NB4 (cell line): ENCODE results near the gene TMEM63A.

Source experiments
- MYC ChIP-seq: IDR thresholded peaks from 2 replicates; pipeline ENCODE4 v1.6.1; 2011; ENCODE audit warnings: low read depth, low read length
- POLR2A ChIP-seq: IDR thresholded peaks from 2 replicates; pipeline ENCODE4 v1.6.1; 2011; ENCODE audit warnings: mild to moderate bottlenecking; ENCODE audit not compliant: insufficient read length; ENCODE audit errors: extremely low read depth
- TF ChIP-seq, protein P1 (sequence below): IDR thresholded peaks from one replicate; pipeline ENCODE4 v1.5.1; 2012; ENCODE audit warnings: low read depth, low read length

DNA sequence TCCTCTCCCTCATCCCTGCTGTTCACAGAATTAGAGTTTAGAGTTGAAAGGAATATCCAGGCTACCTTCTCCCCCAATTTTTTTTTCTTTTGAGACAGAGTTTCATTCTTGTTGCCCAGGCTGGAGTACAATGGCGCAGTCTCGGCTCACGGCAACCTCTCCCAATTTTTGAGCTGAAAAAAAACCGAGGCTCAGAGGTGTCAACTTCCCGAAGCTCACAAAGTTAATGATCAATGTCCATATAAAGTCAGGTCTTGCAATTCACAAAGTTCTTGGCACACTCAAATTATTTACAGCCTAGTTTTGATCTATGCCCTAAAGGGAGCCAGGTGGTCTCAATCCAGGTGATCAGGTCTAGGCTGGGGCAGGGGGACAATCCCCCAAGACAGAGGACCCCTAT lies 7.6 kb upstream of the TMEM63A start:
- TF ChIP-seq, protein P1, sequence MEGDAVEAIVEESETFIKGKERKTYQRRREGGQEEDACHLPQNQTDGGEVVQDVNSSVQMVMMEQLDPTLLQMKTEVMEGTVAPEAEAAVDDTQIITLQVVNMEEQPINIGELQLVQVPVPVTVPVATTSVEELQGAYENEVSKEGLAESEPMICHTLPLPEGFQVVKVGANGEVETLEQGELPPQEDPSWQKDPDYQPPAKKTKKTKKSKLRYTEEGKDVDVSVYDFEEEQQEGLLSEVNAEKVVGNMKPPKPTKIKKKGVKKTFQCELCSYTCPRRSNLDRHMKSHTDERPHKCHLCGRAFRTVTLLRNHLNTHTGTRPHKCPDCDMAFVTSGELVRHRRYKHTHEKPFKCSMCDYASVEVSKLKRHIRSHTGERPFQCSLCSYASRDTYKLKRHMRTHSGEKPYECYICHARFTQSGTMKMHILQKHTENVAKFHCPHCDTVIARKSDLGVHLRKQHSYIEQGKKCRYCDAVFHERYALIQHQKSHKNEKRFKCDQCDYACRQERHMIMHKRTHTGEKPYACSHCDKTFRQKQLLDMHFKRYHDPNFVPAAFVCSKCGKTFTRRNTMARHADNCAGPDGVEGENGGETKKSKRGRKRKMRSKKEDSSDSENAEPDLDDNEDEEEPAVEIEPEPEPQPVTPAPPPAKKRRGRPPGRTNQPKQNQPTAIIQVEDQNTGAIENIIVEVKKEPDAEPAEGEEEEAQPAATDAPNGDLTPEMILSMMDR: no peak
- TF ChIP-seq MYC (no peak), POLR2A (no peak)
